Smooth muscle cell of the pulmonary artery (primary cell): ENCODE data around the gene RECQL5. TPM values are rescaled to one million over a fixed set of nuclear protein-coding genes. Genes with fewer than 3 reads are reported as not detected.

Experiments used
- total RNA-seq: library from RNA; depleted of rRNA; stranded (reverse); fragments of >200 nt; gene quantifications from 2 replicates; pipeline ENCODE4 v1.2.3, GENCODE V29; 2014

RECQL5 gene
- 16.7 and 24.2 TPM in 2 replicates for total RNA-seq

GRCh38 chr17:75666959-75667790 is at the start of gene RECQL5, which contains the start of gene SAP30BP:
TSS of gene RECQL5 (minus strand) at chr17:75667154. CDS start at chr17:75666557, 597 bp downstream.
TSS of gene SAP30BP (plus strand) at chr17:75667338. CDS start at chr17:75667373, 35 bp downstream.

GRCh38 chr17:75632863-75633485 is 34.0 kb downstream of the RECQL5 start, which contains the start of gene SMIM5:
TSS of gene SMIM5 (plus strand) at chr17:75633434. CDS start at chr17:75640202, 6,768 bp downstream.

DNA sequence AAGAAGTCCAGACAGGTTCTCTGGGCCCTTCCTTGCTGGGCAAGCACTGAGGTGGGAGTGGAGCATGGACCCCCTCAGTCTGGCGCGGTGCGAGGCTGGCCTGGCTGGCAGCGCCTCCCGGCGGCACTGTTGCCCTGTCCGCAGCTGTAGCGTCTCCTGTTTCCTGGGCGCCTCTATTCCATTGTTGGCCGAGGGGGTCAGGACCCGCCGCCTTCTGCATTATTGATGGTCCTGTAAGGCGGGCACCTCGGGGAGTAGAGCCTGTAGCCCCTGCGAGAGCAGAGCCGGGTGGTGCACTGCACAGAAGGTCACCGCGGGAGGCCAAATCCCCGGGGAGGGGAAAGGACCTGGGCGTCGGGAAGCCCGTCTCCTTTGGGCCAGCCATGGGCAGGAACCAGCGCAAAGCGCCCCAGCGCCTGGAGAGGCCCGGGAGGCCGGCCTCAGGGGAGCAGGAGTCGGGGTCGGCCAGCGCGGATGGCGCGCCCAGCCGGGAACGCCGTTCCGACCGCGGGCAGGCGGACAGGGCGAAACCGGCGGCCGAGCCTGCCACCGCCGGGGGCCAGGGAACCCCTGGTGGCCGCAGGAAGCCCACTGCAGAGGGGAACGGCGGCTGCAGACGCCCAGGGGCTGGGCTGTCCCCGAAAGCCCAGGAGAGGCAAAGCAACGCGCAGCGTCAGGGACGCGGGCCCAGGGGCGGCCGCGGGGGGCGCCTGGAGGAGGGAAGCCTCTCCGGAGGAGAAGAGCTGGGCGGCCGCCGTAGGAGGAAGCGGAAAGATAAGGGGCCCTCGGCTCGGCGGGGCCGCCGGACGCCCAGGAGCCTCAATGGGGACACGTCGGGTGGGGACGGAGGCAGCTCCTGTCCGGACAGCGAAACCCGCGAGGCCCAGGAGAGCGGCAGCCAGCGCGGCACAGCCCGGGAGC is 79.0 kb downstream of the RECQL5 start, which contains the start of gene MYO15B:
MYO15B (plus strand) TSS at position 126 of the 921 bp plus-strand sequence; CDS start at position 384, 258 bp downstream.

Other genes with a start within 250 kb of the RECQL5 start
- gene TMEM94, start 210.5 kb downstream of the RECQL5 start, total RNA-seq: 39.3 and 46.5 TPM in 2 replicates
- gene CASKIN2, start 151.6 kb downstream of the RECQL5 start, total RNA-seq: 8.0 and 13.9 TPM in 2 replicates
- 5.5 and 12.9 TPM in 2 replicates for gene TSEN54, start 150.6 kb downstream of the RECQL5 start, total RNA-seq
- gene LLGL2, start 141.5 kb downstream of the RECQL5 start, total RNA-seq: 0.26 and 0.46 TPM in 2 replicates
- gene MYO15B, start 79.4 kb downstream of the RECQL5 start, total RNA-seq: 4.2 and 5.7 TPM in 2 replicates
- 0.07 TPM in 1 of 2 replicates, not detected in the other for gene SMIM5, start 33.7 kb downstream of the RECQL5 start, total RNA-seq
- 36.0 and 42.2 TPM in 2 replicates for gene SAP30BP, start 184 bp upstream of the RECQL5 start, total RNA-seq
- gene ITGB4, start 54.3 kb upstream of the RECQL5 start, total RNA-seq: 0.13 and 0.69 TPM in 2 replicates
- gene GALK1, start 98.0 kb upstream of the RECQL5 start, total RNA-seq: 34.0 and 49.6 TPM in 2 replicates
- gene UNK, start 117.7 kb upstream of the RECQL5 start, total RNA-seq: 18.5 and 19.3 TPM in 2 replicates
- gene UNC13D, start 177.2 kb upstream of the RECQL5 start, total RNA-seq: 1.8 and 3.0 TPM in 2 replicates
- gene WBP2, start 188.2 kb upstream of the RECQL5 start, total RNA-seq: 45.3 and 64.9 TPM in 2 replicates
- gene TRIM47, start 211.4 kb upstream of the RECQL5 start, total RNA-seq: 13.1 and 17.7 TPM in 2 replicates
- 16.5 and 26.6 TPM in 2 replicates for gene TRIM65, start 229.8 kb upstream of the RECQL5 start, total RNA-seq
- gene MRPL38, start 237.7 kb upstream of the RECQL5 start, total RNA-seq: 23.9 and 28.4 TPM in 2 replicates